Measurements from ENCODE around the gene KDM4C.
"Not testable (repeated sequence)": the region's sequence is repeated elsewhere in the genome, so short reads cannot be mapped to it uniquely, and the experiment has no call there.

KDM4C gene

GRCh38 chr9:6757456-6758247, at the start of gene KDM4C:
TSS of gene KDM4C (plus strand) at chr9:6757973. CDS start at chr9:6792989, 35,016 bp downstream.
- peak; percentile 95 for DNase-seq

DNA sequence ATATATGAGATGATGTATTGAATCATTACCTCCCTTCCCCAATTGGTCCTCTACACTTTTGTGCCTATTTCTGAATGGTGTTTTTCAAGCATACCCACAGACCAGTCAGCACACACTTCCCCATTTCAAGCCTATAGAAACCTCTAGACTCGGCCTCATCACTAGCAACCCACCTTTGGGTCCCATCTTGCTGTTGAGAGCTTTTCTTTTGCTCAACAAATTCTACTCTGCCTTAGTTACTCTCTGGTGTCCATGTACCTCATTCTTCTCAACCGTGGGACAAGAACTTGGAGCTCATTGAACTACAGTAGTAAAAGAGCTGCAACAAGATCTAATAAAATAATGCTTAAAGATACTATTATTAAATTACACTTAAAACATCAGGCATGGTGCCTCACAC, 49.0 kb upstream of the KDM4C start:
- no peak for DNase-seq

DNA sequence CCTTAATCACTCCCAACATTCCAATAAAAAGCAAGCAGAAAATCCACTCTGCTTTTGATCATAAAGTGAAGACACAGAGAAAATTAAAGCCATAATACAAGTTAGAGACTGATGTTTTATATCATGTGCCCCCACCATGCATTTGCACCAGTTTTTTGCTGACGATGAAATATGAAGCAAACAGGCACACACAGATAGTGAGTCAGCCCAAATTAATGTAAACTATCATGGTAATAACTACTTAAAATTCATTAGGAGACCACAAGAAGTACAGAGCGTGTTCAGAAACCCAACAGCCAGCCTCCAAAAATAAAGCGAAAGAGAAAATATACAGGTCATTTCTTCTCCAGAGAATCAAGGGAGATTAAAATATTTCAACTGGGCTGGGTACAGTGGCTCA, 46.4 kb upstream of the KDM4C start:
- no peak for DNase-seq

DNA sequence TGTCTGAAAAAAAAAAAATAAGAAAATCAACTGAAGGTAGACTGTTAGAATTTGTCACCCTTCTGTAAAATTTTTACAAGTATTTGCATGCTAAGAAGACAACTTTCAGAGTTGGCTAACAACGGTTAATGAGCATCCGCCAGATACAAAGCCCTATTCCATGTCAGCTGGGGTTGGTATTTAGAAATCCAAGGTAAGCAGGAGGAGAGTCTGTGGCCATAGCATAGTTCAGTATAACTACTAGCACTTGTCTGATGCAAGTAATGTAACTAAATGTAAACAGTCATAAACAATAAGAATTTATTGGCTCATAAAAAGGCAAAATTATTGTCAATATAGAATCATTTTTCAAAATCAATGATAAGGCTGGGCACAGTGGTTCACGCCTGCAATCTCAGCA, 45.7 kb upstream of the KDM4C start:
- no peak for DNase-seq

- no peak for DNase-seq
These were observed 43.6 kb upstream of the KDM4C start for GRCh38 chr9:6714176-6714575.

- DNase-seq: not testable (repeated sequence)
These were observed 42.5 kb upstream of the KDM4C start for GRCh38 chr9:6715153-6715754.

GRCh38 chr9:6715755-6716643, 41.8 kb upstream of the KDM4C start:
- no peak for DNase-seq

GRCh38 chr9:6716766-6717165, 41.0 kb upstream of the KDM4C start:
- DNase-seq: no peak

GRCh38 chr9:6723881-6724420, 33.8 kb upstream of the KDM4C start:
- no peak for DNase-seq

- no peak for DNase-seq
These were observed 24.5 kb upstream of the KDM4C start for GRCh38 chr9:6733257-6733656.

DNA sequence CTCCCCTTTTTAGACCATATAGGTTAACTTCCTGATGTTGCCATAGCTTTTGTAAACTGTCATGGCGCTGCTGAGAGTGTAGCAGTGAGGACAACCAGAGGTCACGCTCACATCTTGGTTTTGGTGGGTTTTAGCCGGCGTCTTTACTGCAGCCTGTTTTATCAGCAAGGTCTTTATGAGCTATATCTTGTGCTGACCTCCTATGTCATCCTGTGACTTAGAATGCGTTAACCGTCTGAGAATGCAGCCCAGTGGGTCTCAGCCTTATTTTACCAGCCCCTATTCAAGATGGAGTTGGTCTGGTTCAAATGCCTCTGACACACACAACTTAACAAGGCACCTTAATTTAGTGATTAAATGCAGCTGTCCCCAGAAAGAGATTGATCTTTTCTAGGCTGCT, 23.9 kb upstream of the KDM4C start:
- DNase-seq: no peak

GRCh38 chr9:6735422-6735821, 22.4 kb upstream of the KDM4C start:
- no peak for DNase-seq

DNA sequence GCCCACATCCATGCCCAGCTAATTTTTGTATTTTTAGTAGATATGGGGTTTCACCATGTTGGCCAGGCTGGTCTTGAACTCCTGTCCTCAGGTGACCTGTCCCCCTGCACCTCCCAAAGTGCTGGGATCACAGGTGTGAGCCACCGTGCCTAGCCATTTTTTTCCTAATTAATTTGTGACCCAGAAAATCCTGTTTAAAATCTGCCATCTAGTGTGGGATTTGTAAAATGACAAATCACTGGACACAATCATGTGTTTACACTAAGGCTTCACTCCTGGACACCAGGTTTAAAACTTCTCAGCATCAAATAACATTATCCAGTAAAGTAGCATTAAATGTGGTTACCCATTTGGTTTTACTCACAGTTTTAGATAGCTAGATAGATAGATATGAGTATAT, 18.6 kb upstream of the KDM4C start:
- no peak for DNase-seq

DNA sequence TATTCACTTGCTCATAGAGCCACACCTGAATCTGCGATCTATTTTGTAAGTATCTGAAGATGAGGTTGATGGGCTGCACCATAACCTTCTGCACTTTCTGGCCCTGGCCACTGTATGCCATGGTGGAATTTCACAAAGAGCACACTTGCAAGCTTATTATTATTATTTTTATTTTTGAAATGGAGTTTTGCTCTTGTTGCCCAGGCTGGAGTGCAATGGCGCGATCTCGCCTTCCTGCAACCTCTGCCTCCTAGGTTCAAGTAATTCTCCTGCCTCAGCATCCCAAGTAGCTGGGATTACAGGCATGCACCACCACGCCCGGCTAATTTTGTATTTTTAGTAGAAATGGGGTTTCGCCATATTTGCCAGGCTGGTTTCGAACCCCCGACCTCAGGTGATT, 8.9 kb upstream of the KDM4C start:
- not testable (repeated sequence) for DNase-seq

DNA sequence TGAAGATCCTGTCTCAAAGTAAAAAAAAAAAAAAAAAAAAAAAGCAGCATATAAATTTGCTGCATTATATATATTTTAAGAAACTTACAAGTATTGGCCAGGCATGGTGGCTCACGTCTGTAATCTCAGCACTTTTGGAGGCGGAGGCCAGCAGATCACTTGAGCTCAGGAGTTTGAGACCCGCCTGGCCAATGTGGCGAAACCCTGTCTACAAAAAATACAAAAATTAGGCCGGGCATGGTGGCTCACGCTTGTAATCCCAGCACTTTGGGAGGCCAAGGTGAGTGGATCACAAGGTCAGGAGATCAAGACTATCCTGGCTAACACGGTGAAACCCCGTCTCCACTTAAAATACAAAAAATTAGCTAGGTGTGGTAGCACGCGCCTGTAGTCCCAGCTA, 2.9 kb upstream of the KDM4C start:
- DNase-seq: not testable (repeated sequence)

DNA sequence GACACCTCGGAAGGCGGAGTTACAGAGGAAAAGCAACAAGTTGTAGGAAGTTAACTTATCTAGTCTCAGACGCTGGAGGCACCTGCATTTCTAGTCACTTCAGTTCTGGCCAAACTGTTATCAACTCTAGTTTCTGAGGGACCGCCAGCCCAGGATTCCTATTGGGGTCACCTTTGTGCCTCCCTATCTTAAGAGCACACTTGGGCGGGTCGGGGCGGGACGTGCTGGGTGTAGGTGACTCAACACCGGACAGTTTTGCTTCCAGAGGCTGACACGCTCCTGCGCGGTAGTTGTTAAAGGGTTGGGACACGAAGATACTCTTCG, 679 bp upstream of the KDM4C start:
- DNase-seq: peak; percentile 89

DNA sequence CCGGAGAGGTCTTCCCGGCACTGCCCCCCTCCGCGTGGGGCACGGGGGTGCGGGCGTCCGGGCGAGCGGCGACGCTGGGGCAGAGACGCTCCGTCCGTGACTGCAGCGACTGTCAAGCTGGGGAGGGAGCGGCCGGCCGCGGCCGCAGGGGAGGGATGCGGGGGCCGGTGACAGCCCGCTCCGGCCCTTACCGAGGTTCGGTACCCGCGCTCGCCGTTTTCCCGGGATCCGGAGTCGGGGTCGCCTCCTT, 400 bp downstream of the KDM4C start:
- peak; percentile 37 for DNase-seq

DNA sequence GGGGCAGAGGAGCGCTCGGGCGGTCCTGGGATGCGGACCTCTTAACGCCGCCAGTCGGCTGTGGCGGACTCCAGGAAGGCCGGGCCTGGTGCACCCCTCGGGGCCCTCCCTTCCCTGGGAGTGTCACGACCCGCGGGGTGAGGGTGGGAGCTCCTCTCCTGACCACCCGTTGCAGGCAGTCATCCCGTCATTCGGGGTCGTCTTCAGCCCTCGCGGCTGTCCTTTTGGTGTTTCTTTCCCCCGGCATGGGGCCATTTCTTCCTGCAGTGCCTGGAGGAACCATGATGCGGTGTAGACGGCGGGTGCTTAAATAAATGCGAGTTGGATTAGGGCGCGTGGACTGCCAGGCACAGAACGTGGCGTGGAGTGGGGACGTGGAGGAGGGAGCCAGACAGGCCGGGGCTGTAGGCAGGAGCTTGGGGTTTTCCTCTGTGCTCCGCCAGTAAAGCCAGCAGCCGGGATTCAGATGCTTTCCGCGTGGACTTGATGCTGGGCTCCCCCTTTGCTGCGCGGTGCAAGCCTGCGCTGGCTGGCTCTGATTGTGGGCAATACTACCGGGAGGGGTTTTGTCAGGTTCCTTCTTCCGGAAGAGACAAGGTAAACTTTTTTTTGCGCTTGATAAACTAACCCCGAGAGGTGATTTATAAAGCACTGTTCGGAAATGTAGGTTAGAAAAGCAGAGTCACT, 868 bp downstream of the KDM4C start:
- peak; percentile 78 for DNase-seq

DNA sequence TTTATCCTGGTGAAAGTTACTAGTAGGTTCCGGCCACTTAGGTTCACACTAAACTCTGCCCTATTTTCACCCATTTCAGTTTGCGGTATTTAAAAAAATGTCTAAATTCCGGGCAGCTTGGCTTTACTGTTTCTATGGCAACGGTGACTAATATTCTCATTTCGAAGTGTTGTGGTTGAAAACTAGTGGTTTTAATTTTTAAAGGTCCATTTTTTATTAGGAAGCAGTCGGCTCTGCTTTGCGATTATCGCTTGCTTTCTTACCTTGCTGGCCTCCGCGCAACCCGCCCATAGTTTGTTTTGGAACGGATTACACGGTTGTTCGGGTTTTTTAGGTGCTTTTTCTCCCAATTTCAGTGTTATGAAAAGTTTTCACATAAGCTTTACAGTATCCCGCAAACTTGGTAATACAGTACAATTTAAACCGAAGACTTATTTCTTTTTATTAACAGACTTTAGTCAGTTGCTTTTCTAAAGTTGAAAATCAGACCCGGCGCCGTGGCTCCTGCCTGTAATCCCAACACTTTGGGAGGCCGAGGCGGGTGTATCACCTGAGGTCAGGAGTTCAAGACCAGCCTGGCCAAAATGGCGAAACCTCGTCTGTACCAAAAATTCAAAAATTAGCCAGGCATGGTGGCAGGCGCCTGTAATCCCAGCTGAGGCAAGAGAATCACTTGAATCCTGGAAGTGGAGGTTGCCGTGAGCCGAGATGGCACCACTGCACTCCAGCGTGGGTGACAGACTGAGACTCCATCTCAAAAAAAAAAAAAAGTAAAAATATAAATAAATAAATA, 1.6 kb downstream of the KDM4C start:
- peak; percentile 74 for DNase-seq

DNA sequence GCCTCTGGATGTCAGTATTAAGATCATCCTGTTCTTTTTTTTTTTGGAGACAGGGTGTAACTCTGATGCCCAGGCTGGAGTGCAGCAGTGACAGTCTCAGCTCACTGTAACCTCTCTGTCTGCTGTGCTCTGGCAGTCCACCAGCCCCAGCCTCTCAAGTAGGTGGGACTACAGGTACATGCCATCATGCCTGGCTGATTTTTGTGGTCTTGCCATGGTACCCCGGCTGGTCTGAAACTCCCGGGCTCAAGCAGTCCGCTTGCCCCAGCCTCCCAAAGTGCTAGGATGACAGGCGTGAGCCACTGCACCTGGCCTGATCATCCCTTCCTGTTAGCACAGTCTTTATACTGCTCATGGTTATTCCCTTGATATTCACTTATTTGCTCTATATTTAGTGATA, 3.5 kb downstream of the KDM4C start:
- no peak for DNase-seq

- DNase-seq: no peak
These were observed 5.5 kb downstream of the KDM4C start for GRCh38 chr9:6763244-6763643.

GRCh38 chr9:6764011-6764410, 6.2 kb downstream of the KDM4C start:
- no peak for DNase-seq
